CD8-positive, alpha-beta memory T cell (primary cell): Measurements from ENCODE around the gene HAP1. TPM values are rescaled to one million over a fixed set of nuclear protein-coding genes. Genes with fewer than 3 reads are reported as not detected.
A peak's percentile ranks its signal among the peaks of the same experiment; 100 is the strongest.

ENCODE experiments used
- CTCF ChIA-PET: fragments of 350-600 bp; sonication (Branson Sonifier 250); formaldehyde crosslinking; loops from one replicate; lab custom pipeline; 2021; ENCODE audit warnings: antibody characterized with exemption; lab: Charles Lee
- POLR2A ChIA-PET: fragments of 350-600 bp; sonication (Branson Sonifier 250); formaldehyde crosslinking; loops from one replicate; lab custom pipeline; 2021; ENCODE audit warnings: antibody characterized with exemption; lab: Charles Lee
- DNase-seq, 5 donors: peaks; one replicate each; pipeline versions ENCODE4 v3.0.0 to v3.0.0-alpha.2; 2020 to 2022; ENCODE audit warnings: mixed read lengths in 1 of 5
- H3K27ac ChIP-seq: one replicate; pipeline ENCODE4 v1.7.0; 2013; ENCODE audit warnings: low read depth, mild to moderate bottlenecking, low read length, moderate library complexity
- H3K27me3 ChIP-seq: 2 replicates; pipeline ENCODE4 v1.7.0; 2013; ENCODE audit warnings: low read length, mild to moderate bottlenecking; ENCODE audit not compliant: insufficient read depth, poor library complexity, severe bottlenecking
- H3K36me3 ChIP-seq: 2 replicates; pipeline ENCODE4 v1.7.0; 2013; ENCODE audit warnings: mild to moderate bottlenecking, low read length, moderate library complexity; ENCODE audit not compliant: insufficient read depth
- H3K4me1 ChIP-seq: 2 replicates; pipeline ENCODE4 v1.7.0; 2013; ENCODE audit warnings: mild to moderate bottlenecking, low read length, moderate library complexity; ENCODE audit not compliant: insufficient read depth
- H3K4me3 ChIP-seq: 2 replicates; pipeline ENCODE4 v1.7.0; 2013; ENCODE audit warnings: mild to moderate bottlenecking, low read length
- H3K9me3 ChIP-seq: 2 replicates; pipeline ENCODE4 v1.7.0; 2013; ENCODE audit warnings: mild to moderate bottlenecking, low read length
- H3K27ac Mint-ChIP-seq, 8 donors: one replicate each; pipeline ENCODE4 v1.8.0; 2020 to 2021; ENCODE audit warnings: mixed read lengths in 8 of 8, mild to moderate bottlenecking in 6 of 8, inconsistent platforms in 3 of 8, moderate library complexity in 3 of 8
- H3K27me3 Mint-ChIP-seq, 2 donors: one replicate each; pipeline ENCODE4 v1.8.0; 2020 to 2021; ENCODE audit warnings: mixed read lengths in 2 of 2, mild to moderate bottlenecking in 1 of 2, moderate library complexity in 1 of 2
- H3K36me3 Mint-ChIP-seq, 3 donors: one replicate each; pipeline ENCODE4 v1.8.0; 2020 to 2021; ENCODE audit warnings: mixed read lengths in 3 of 3, inconsistent platforms in 1 of 3, mild to moderate bottlenecking in 1 of 3
- H3K4me1 Mint-ChIP-seq, 3 donors: one replicate each; pipeline ENCODE4 v1.8.0; 2020 to 2021; ENCODE audit warnings: mixed read lengths in 3 of 3, inconsistent platforms in 1 of 3, mild to moderate bottlenecking in 1 of 3
- H3K4me3 Mint-ChIP-seq, 7 donors: one replicate each; pipeline ENCODE4 v1.8.0; 2020 to 2021; ENCODE audit warnings: mixed read lengths in 7 of 7, mild to moderate bottlenecking in 6 of 7, moderate library complexity in 4 of 7, inconsistent platforms in 2 of 7
- H3K9me3 Mint-ChIP-seq, 5 donors: one replicate each; pipeline ENCODE4 v1.8.0; 2020 to 2022; ENCODE audit warnings: mixed read lengths in 5 of 5, mild to moderate bottlenecking in 3 of 5, moderate library complexity in 2 of 5, inconsistent platforms in 1 of 5
- polyA plus RNA-seq: library from polyadenylated mRNA; unstranded; fragments of 300-500 nt; fragmentation: Illumina TruSeq; gene quantifications from one replicate; pipeline ENCODE4 v1.2.3, GENCODE V29; 2021
- total RNA-seq, 2 experiments: library from RNA; stranded (reverse); gene quantifications; one replicate each; pipeline ENCODE4 v1.2.3, GENCODE V29; 2021

The HAP1 gene
- total and polyA plus RNA-seq, 3 experiments from 2014 or later = 0.13 to 0.18 TPM; not detected in 1

GRCh38 chr17:41738801-41739112 is 4.3 kb upstream of the HAP1 start:
- Mint-ChIP-seq H3K27me3 (peaks cover 22 to 30% of the 10 kb centered on the region in 2 donors), H3K27ac (no peak overlapping the region), H3K9me3 (no peaks in the 10 kb centered on the region), H3K4me1 (peaks cover 0 to 12% (median 0%) of the 10 kb centered on the region in 3 donors), H3K4me3 (no peak overlapping the region), H3K36me3 (no peaks in the 10 kb centered on the region)
- POLR2A ChIA-PET = no interaction called here
- DNase-seq = no peak
- CTCF ChIA-PET = no interaction called here
- Histone ChIP-seq H3K27ac (no peak overlapping the region), H3K27me3 (peaks cover 16% of the 10 kb centered on the region), H3K9me3 (no peaks in the 10 kb centered on the region), H3K4me3 (no peak overlapping the region), H3K36me3 (no peaks in the 10 kb centered on the region), H3K4me1 (no peaks in the 10 kb centered on the region)

DNA sequence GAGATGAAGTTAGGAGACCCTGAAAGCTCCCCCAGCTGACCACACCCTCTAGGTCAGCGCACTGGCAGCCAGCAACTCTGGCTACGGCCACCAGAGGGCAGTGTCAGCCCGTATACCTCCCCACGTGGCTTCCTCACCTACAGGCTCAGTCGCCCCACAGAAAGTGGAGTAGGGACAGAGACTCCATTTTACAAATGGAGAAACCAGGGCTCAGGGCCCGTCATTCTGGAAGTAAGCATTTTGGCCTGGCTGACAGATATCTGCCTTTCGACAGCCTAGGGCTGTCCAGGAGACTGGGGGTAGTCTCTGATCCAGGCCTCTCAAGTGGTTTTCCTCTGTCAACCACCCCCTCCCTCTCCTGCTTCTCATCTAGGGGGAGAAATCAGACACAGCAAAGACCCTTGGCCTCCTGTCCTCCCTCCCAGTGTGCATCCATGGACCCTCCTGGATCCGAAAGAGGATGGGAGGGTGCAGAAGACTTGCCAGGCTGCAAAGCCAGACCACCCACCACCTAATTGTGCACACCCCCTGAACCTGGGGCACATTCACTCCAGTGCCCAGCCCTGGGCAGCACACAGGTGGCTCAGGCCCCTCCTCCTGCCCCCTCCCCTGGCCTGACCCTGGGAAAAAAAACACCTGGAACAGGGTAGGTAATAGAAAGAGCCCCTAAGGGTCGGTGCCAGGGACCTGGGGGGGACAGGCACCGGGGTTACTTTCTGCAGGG is 3.8 kb upstream of the HAP1 start:
- Mint-ChIP-seq H3K9me3 (no peaks in the 10 kb centered on the region), H3K4me3 (no peak overlapping the region), H3K36me3 (no peaks in the 10 kb centered on the region), H3K27me3 (peaks cover 24 to 35% of the 10 kb centered on the region in 2 donors), H3K4me1 (peaks cover 0 to 14% (median 2%) of the 10 kb centered on the region in 3 donors), H3K27ac (no peak overlapping the region)
- Histone ChIP-seq H3K4me1 (no peaks in the 10 kb centered on the region), H3K4me3 (no peak overlapping the region), H3K9me3 (no peaks in the 10 kb centered on the region), H3K27me3 (peaks cover 16% of the 10 kb centered on the region), H3K27ac (no peak overlapping the region), H3K36me3 (no peaks in the 10 kb centered on the region)
- DNase-seq = peak; percentile 64 to 81 (median 68)
- CTCF ChIA-PET = interaction anchor here (0.6 to 2.5 kb wide), 11 partner anchors 9 to 89 kb away, joined by 3 to 12 read pairs (median 3); partner anchors contain the start of genes JUP and P3H4
- POLR2A ChIA-PET = no interaction called here

DNA sequence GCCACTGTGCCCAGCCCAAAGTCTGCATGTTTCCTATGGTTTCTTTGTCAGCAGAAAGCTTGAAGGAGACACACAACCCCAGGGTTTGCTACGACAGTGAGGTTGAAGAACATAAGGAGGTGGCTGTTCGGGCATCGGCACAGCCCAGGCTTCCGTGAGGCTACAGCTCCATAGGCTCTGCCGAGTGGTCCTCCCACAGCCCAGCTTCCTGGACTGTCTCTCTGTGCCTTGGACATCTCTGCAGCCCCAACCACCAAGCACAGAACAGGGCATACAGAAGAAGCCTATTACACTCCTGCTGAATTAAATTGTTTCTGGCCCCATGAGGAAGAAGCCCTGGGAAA is 3.2 kb upstream of the HAP1 start:
- H3K27me3 Mint-ChIP-seq = peaks cover 29 to 37% of the 10 kb centered on the region in 2 donors
- H3K36me3 Mint-ChIP-seq = no peaks in the 10 kb centered on the region
- peak overlapping the region in 1 of 7 donors; percentile 44 for H3K4me3 Mint-ChIP-seq
- Histone ChIP-seq H3K4me3 (no peak overlapping the region), H3K9me3 (no peaks in the 10 kb centered on the region), H3K4me1 (no peaks in the 10 kb centered on the region), H3K27me3 (peaks cover 16% of the 10 kb centered on the region), H3K36me3 (no peaks in the 10 kb centered on the region), H3K27ac (no peak overlapping the region)
- H3K4me1 Mint-ChIP-seq = peaks cover 0 to 14% (median 3%) of the 10 kb centered on the region in 3 donors
- H3K9me3 Mint-ChIP-seq = no peaks in the 10 kb centered on the region
- no peak overlapping the region for H3K27ac Mint-ChIP-seq
- DNase-seq = no peak
- CTCF ChIA-PET = interaction anchor here (0.6 to 2.5 kb wide), 11 partner anchors 9 to 89 kb away, joined by 3 to 12 read pairs (median 3); partner anchors contain the start of genes JUP and P3H4
- POLR2A ChIA-PET = no interaction called here

DNA sequence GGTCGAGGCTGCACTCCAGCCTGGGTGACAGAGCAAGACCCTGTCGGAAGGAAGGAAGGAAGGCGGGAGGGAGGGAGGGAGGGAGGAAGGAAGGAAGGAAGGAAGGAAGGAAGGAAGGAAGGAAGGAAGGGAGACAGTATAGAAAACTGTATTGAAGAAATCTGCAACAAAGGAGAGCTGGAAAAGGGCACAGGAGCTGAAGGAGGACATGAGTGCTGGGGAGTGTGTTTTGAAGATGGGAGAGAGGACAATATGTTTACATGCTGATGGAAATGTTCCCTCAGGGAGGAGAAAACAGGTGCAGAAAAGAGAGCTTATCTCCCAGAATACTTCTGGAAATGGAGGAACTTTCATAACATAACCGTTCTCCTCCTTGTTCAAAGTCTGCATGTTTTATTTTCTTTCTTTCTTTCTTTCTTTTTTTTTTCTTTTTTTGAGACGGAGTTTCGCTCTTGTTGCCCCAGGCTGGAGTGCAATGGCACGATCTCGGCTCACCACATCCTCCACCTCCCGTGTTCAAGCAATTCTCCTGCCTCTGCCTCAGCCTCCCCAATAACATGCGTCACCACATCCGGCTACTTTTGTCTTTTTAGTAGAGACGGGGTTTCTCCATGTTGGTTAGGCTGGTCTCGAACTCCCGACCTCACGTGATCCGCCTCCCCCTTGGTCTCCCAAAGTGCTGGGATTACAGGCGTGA is 2.7 kb upstream of the HAP1 start:
- Mint-ChIP-seq H3K36me3 (no peaks in the 10 kb centered on the region), H3K27me3 (peaks cover 32 to 43% of the 10 kb centered on the region in 2 donors), H3K4me1 (peaks cover 0 to 14% (median 4%) of the 10 kb centered on the region in 3 donors), H3K27ac (peak overlapping the region in 2 of 8 donors; percentile 17 to 29), H3K9me3 (no peaks in the 10 kb centered on the region), H3K4me3 (peak overlapping the region in 1 of 7 donors; percentile 44)
- H3K36me3 ChIP-seq = no peaks in the 10 kb centered on the region
- no peaks in the 10 kb centered on the region for H3K4me1 ChIP-seq
- no peak overlapping the region for H3K27ac ChIP-seq
- no peak overlapping the region for H3K4me3 ChIP-seq
- POLR2A ChIA-PET = interaction anchor here (0.6 kb wide), 1 partner anchor 86 kb away, joined by 4 read pairs; no protein-coding TSS in a partner anchor
- CTCF ChIA-PET = interaction anchor here (0.6 to 2.5 kb wide), 11 partner anchors 8 to 90 kb away, joined by 3 to 12 read pairs (median 3); partner anchors contain the start of genes JUP and P3H4
- no peak for DNase-seq
- peaks cover 21% of the 10 kb centered on the region for H3K27me3 ChIP-seq
- H3K9me3 ChIP-seq = no peaks in the 10 kb centered on the region

GRCh38 chr17:41735744-41736143 is 1.3 kb upstream of the HAP1 start:
- Histone ChIP-seq H3K27me3 (peaks cover 25% of the 10 kb centered on the region), H3K4me3 (no peak overlapping the region), H3K9me3 (no peaks in the 10 kb centered on the region), H3K27ac (no peak overlapping the region), H3K4me1 (no peaks in the 10 kb centered on the region), H3K36me3 (no peaks in the 10 kb centered on the region)
- peak overlapping the region in 1 of 8 donors; percentile 0 for H3K27ac Mint-ChIP-seq
- no peak overlapping the region for H3K4me3 Mint-ChIP-seq
- ChIA-PET POLR2A (no interaction called here), CTCF (interaction anchor here (0.9 kb wide), 1 partner anchor 31 kb away, joined by 4 read pairs; no protein-coding TSS in a partner anchor)
- no peak for DNase-seq
- peaks cover 35 to 53% of the 10 kb centered on the region in 2 donors for H3K27me3 Mint-ChIP-seq
- peaks cover 0 to 14% (median 4%) of the 10 kb centered on the region in 3 donors for H3K4me1 Mint-ChIP-seq
- no peaks in the 10 kb centered on the region for H3K9me3 Mint-ChIP-seq
- no peaks in the 10 kb centered on the region for H3K36me3 Mint-ChIP-seq

GRCh38 chr17:41734949-41735313 is 488 bp upstream of the HAP1 start:
- DNase-seq = no peak
- Mint-ChIP-seq H3K27ac (no peak overlapping the region), H3K4me1 (peaks cover 0 to 14% (median 4%) of the 10 kb centered on the region in 3 donors), H3K4me3 (peak overlapping the region in 4 of 7 donors; percentile 12 to 56 (median 46)), H3K36me3 (no peaks in the 10 kb centered on the region), H3K9me3 (no peaks in the 10 kb centered on the region), H3K27me3 (peaks cover 35 to 53% of the 10 kb centered on the region in 2 donors)
- CTCF ChIA-PET = interaction anchor here (0.6 kb wide), 1 partner anchor 75 kb away, joined by 4 read pairs; no protein-coding TSS in a partner anchor
- H3K27ac ChIP-seq = no peak overlapping the region
- H3K36me3 ChIP-seq = no peaks in the 10 kb centered on the region
- H3K4me3 ChIP-seq = no peak overlapping the region
- POLR2A ChIA-PET = interaction anchor here (0.6 kb wide), 1 partner anchor 95 kb away, joined by 3 read pairs; no protein-coding TSS in a partner anchor
- no peaks in the 10 kb centered on the region for H3K4me1 ChIP-seq
- no peaks in the 10 kb centered on the region for H3K9me3 ChIP-seq
- H3K27me3 ChIP-seq = peaks cover 25% of the 10 kb centered on the region

GRCh38 chr17:41733348-41734138 is 900 bp downstream of the HAP1 start:
- CTCF ChIA-PET = interaction anchor here (0.7 kb wide), 1 partner anchor 905 kb away, joined by 3 read pairs; no protein-coding TSS in a partner anchor
- Histone ChIP-seq H3K9me3 (no peaks in the 10 kb centered on the region), H3K36me3 (no peaks in the 10 kb centered on the region), H3K4me3 (no peak overlapping the region), H3K27me3 (peaks cover 25% of the 10 kb centered on the region), H3K4me1 (no peaks in the 10 kb centered on the region), H3K27ac (no peak overlapping the region)
- H3K4me1 Mint-ChIP-seq = peaks cover 0 to 14% (median 4%) of the 10 kb centered on the region in 3 donors
- H3K27me3 Mint-ChIP-seq = peaks cover 35 to 54% of the 10 kb centered on the region in 2 donors
- POLR2A ChIA-PET = no interaction called here
- H3K27ac Mint-ChIP-seq = no peak overlapping the region
- DNase-seq = no peak
- H3K36me3 Mint-ChIP-seq = no peaks in the 10 kb centered on the region
- H3K4me3 Mint-ChIP-seq = peak overlapping the region in 5 of 7 donors; percentile 19 to 58 (median 53)
- H3K9me3 Mint-ChIP-seq = no peaks in the 10 kb centered on the region
